Mammary epithelial cell (primary cell): ENCODE measurements around the gene LMTK2.

Experiments used
- EZH2 ChIP-seq: IDR thresholded peaks from 2 replicates; pipeline ENCODE4 v1.6.1; 2012; ENCODE audit warnings: low read length, inconsistent platforms, borderline replicate concordance
- TF ChIP-seq, protein P1 (sequence below), 2 donors: IDR thresholded peaks in 1 of 2; conservative IDR thresholded peaks in 1 of 2; 2 replicates each; pipeline ENCODE4 v1.5.1; 2011 to 2012; ENCODE audit warnings: inconsistent platforms in 2 of 2, low read length in 2 of 2, mild to moderate bottlenecking in 2 of 2, control low read depth in 1 of 2, low read depth in 1 of 2; ENCODE audit not compliant: insufficient read depth in 1 of 2; ENCODE audit errors: extremely low read depth in 1 of 2

DNA sequence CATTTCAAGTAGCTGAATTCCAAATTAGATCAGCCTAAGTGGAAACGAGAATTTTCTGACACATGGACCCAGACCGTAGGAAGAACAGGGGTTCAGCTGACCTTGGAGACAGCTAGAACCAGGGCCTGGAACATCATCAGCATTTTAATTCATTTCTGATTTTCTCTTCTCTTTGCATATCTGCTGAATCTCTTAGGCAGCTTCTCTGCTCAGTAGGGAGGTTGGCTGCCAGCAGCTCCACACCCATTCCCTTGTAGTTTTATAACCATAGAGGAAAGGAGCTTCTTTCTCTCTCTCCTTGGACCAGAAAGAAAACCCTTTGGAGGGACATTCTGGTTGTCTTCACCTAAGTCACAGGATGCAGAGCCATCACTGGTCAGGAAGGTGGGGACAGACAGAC lies 36.0 kb downstream of the LMTK2 start:
- TF ChIP-seq, protein P1, sequence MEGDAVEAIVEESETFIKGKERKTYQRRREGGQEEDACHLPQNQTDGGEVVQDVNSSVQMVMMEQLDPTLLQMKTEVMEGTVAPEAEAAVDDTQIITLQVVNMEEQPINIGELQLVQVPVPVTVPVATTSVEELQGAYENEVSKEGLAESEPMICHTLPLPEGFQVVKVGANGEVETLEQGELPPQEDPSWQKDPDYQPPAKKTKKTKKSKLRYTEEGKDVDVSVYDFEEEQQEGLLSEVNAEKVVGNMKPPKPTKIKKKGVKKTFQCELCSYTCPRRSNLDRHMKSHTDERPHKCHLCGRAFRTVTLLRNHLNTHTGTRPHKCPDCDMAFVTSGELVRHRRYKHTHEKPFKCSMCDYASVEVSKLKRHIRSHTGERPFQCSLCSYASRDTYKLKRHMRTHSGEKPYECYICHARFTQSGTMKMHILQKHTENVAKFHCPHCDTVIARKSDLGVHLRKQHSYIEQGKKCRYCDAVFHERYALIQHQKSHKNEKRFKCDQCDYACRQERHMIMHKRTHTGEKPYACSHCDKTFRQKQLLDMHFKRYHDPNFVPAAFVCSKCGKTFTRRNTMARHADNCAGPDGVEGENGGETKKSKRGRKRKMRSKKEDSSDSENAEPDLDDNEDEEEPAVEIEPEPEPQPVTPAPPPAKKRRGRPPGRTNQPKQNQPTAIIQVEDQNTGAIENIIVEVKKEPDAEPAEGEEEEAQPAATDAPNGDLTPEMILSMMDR (conservative IDR thresholded peaks at IDR 0.05 in 1 of 2, IDR thresholded peaks at IDR 0.05 in 1 of 2; ENCODE audit: extremely low read depth in 1 of 2, insufficient read depth in 1 of 2, low read depth in 1 of 2, low read length in 2 of 2): no peak
- no peak for TF ChIP-seq EZH2
